ENCODE measurements around the gene NAALADL2. TPM values are rescaled to one million over a fixed set of nuclear protein-coding genes. Genes with fewer than 3 reads are reported as not detected.
"Not testable (repeated sequence)": the region's sequence is repeated elsewhere in the genome, so short reads cannot be mapped to it uniquely, and the experiment has no call there.

Gene NAALADL2
- total RNA-seq, 2 experiments from 2014 or later: 0.48 TPM; not detected in 1

DNA sequence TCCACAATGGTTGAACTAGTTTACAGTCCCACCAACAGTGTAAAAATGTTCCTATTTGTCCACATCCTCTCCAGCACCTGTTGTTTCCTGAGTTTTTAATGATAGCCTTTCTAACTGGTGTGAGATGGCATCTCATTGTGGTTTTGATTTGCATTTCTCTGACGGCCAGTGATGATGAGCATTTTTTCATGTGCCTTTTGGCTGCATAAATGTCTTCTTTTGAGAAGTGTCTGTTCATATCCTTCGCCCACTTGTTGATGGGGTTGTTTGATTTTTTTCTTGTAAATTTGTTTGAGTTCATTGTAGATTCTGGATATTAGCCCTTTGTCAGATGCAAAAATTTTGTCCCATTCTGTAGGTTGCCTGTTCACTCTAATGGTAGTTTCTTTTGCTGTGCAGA lies 564.7 kb downstream of the NAALADL2 start:
- not testable (repeated sequence) for H3K27me3 Mint-ChIP-seq, H3K4me3 Mint-ChIP-seq, H3K27ac Mint-ChIP-seq, H3K9me3 Mint-ChIP-seq, DNase-seq, H3K4me1 Mint-ChIP-seq, H3K36me3 Mint-ChIP-seq

- H3K27me3 Mint-ChIP-seq: no peaks in the 10 kb centered on the region
- H3K27ac Mint-ChIP-seq: no peak overlapping the region
- H3K9me3 Mint-ChIP-seq: peaks cover 3% of the 10 kb centered on the region
- no peak for DNase-seq
- H3K36me3 Mint-ChIP-seq: no peaks in the 10 kb centered on the region
- no peak overlapping the region for H3K4me3 Mint-ChIP-seq
- no peaks in the 10 kb centered on the region for H3K4me1 Mint-ChIP-seq
Observed at GRCh38 chr3:175426805-175427204, 567.7 kb downstream of the NAALADL2 start.

DNA sequence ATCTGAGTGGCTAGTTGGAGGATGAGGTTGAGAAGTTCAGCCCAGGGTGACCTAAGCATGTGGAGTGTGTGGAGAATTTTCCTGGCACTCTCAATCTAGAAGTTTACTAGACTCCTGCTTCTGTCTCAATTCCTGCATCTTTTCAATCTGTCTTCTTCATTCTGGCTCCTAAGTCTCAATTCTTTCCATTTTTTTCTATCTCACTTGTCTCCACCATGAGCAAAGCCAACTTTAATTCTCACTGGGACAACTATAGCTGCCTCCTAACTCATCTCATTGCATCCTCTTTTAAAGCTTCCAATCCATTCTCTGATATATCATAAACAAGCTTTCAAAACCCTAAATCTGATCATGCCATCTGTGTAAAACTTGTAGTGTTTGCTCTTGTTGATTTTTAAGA lies 569.3 kb downstream of the NAALADL2 start:
- Mint-ChIP-seq H3K27me3 (no peaks in the 10 kb centered on the region), H3K9me3 (peaks cover 2% of the 10 kb centered on the region), H3K4me3 (no peak overlapping the region), H3K4me1 (no peaks in the 10 kb centered on the region), H3K27ac (no peak overlapping the region), H3K36me3 (no peaks in the 10 kb centered on the region)
- DNase-seq: no peak

DNA sequence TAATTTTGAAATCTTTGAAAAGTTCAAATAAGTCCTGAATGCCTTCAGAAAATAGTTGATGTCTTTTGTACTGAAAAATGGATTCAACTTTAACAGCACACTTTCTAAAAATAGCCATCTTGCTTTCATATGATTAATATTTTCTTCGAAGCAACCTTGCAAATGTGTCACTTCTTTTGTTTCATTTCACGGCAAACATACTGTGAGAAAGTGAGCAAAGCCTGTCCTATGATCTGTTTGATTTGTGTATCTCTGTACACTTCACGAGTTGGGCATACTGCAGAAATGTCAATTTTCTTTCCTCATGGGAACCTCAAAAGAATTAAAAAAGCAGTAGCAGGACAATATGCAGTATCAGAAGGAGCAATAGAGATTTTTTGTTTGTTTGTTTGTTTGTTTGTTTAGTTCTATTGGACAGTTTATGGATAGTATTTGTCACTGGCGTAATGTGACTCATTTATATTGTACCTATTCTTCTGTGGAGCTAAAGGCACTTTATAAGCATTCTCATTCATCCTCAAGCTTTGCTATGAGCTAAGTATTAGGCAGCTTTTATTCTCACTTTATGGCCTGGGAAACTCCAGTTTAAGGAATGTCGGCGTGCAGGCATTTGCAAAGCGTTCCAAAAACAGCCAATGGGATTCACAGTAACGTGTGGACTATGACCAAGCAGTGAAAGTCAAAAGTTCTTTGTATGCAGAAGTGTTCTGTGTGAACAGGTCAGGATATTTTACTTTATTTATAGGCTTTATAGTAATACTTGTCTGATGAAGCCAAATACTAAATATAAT lies 572.0 kb downstream of the NAALADL2 start:
- H3K4me1 Mint-ChIP-seq: no peaks in the 10 kb centered on the region

GRCh38 chr3:175432376-175433025 lies 573.4 kb downstream of the NAALADL2 start:
- no peaks in the 10 kb centered on the region for H3K4me1 Mint-ChIP-seq
- H3K9me3 Mint-ChIP-seq: no peaks in the 10 kb centered on the region
- no peak for DNase-seq
- no peaks in the 10 kb centered on the region for H3K36me3 Mint-ChIP-seq
- H3K4me3 Mint-ChIP-seq: no peak overlapping the region
- no peaks in the 10 kb centered on the region for H3K27me3 Mint-ChIP-seq
- H3K27ac Mint-ChIP-seq: no peak overlapping the region

More for the DNA sequence above, 572.0 kb downstream of the NAALADL2 start:
- Mint-ChIP-seq H3K36me3 (no peaks in the 10 kb centered on the region), H3K9me3 (no peaks in the 10 kb centered on the region), H3K27ac (no peak overlapping the region), H3K4me3 (no peak overlapping the region), H3K27me3 (no peaks in the 10 kb centered on the region)
- DNase-seq: no peak

DNA sequence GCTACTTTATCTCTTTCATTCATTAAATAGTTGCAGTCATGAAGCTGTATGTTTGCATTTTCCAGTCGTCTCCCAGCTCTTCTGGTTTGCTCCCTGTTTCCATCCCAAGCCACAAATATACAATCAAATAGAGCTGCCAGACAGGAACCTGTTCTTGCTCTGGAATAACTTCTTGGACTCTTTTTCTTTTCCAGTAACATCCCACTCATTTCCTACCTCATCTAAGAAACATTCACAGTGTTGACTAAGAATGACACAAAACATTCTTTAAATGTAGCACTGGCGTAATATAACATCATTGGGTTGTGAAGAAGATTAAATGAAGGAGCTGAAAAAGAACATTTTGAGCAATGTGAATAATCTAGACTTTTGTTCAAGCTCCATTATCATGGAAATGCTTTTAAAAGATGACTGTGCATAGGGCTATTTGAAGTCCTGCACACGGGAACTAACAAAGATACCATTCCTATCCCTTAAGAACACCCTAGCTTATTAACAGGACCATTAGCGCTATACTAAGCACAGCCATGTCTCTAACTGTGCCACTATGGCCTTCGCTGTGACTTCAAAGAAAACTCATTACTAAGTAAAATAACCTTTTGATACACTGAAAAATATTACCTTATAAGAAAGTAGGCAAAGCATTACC lies 574.0 kb downstream of the NAALADL2 start:
- Mint-ChIP-seq H3K9me3 (no peaks in the 10 kb centered on the region), H3K27me3 (no peaks in the 10 kb centered on the region), H3K4me1 (no peaks in the 10 kb centered on the region), H3K36me3 (no peaks in the 10 kb centered on the region), H3K27ac (no peak overlapping the region), H3K4me3 (no peak overlapping the region)
- no peak for DNase-seq

DNA sequence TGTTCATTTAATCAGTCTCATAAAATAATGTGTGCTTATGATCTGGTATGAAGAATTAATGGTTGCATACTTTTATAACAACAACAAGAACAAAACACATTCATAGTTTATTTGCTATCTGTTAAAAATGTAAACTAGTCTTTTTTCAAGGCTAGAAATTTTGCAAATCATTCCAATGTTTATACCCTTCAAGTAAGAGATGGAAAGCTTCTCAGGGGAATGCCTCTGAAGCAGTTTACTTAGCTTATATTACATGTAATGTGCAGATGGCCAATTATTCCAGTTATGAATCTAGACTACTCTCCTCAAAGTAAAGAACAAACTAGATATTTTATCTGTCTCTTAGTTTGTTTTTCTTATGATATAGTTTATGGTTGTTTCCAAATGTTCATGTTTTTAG lies 575.4 kb downstream of the NAALADL2 start:
- H3K27ac Mint-ChIP-seq: no peak overlapping the region
- H3K4me1 Mint-ChIP-seq: no peaks in the 10 kb centered on the region
- no peaks in the 10 kb centered on the region for H3K36me3 Mint-ChIP-seq
- H3K4me3 Mint-ChIP-seq: no peak overlapping the region
- peaks cover 2% of the 10 kb centered on the region for H3K9me3 Mint-ChIP-seq
- no peak for DNase-seq
- H3K27me3 Mint-ChIP-seq: no peaks in the 10 kb centered on the region

- Mint-ChIP-seq H3K36me3 (no peaks in the 10 kb centered on the region), H3K27ac (no peak overlapping the region), H3K4me3 (no peak overlapping the region), H3K27me3 (no peaks in the 10 kb centered on the region), H3K9me3 (peaks cover 3% of the 10 kb centered on the region), H3K4me1 (no peaks in the 10 kb centered on the region)
- no peak for DNase-seq
Observed at GRCh38 chr3:175443682-175444081, 584.5 kb downstream of the NAALADL2 start.

- no peak overlapping the region for H3K4me3 Mint-ChIP-seq
- no peaks in the 10 kb centered on the region for H3K4me1 Mint-ChIP-seq
- no peaks in the 10 kb centered on the region for H3K27me3 Mint-ChIP-seq
- H3K27ac Mint-ChIP-seq: no peak overlapping the region
- DNase-seq: no peak
- H3K36me3 Mint-ChIP-seq: no peaks in the 10 kb centered on the region
- no peaks in the 10 kb centered on the region for H3K9me3 Mint-ChIP-seq
Observed at GRCh38 chr3:175445741-175446140, 586.6 kb downstream of the NAALADL2 start.

DNA sequence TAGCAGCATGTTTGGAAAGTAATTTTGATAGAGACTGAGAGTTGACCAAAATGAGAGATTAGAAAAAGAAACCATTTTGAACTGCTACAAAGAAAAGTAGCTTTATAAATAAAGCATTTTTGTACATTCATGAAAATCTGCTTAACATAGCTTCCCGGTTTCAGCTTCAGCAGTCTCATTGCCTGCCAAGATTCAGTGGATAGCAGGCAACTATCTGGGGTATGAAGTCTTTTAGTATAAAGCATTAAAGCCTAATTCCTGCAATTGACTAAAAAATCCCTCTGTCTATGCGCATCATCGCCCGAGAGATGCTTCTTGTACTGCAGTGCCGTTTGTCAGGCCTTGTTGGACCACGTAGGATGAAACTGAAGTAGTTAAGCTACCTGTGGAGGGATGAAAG lies 588.4 kb downstream of the NAALADL2 start:
- Mint-ChIP-seq H3K4me1 (no peaks in the 10 kb centered on the region), H3K4me3 (no peak overlapping the region), H3K27ac (no peak overlapping the region), H3K9me3 (no peaks in the 10 kb centered on the region), H3K27me3 (no peaks in the 10 kb centered on the region), H3K36me3 (no peaks in the 10 kb centered on the region)
- DNase-seq: no peak

DNA sequence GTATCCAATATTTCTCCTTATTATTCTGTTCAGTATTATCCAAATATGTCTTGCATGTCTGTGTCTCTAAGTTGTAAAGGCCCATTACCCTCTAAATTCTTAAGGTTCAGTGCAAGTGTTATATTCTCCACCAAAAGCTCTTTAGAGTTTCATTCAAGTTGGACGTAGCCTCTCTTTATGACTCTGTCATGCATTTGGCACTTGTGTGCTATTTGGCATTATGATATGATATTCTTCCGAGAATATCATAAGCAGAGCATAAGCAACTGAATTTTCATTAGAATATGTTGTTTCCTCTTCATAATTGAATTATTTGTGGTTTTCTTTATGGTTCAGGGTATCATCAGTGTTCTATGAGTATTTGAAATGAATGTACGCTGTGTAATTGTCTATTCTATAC lies 594.2 kb downstream of the NAALADL2 start:
- no peaks in the 10 kb centered on the region for H3K36me3 Mint-ChIP-seq
- no peaks in the 10 kb centered on the region for H3K4me1 Mint-ChIP-seq
- H3K4me3 Mint-ChIP-seq: no peak overlapping the region
- no peaks in the 10 kb centered on the region for H3K27me3 Mint-ChIP-seq
- no peaks in the 10 kb centered on the region for H3K9me3 Mint-ChIP-seq
- no peak overlapping the region for H3K27ac Mint-ChIP-seq
- no peak for DNase-seq

DNA sequence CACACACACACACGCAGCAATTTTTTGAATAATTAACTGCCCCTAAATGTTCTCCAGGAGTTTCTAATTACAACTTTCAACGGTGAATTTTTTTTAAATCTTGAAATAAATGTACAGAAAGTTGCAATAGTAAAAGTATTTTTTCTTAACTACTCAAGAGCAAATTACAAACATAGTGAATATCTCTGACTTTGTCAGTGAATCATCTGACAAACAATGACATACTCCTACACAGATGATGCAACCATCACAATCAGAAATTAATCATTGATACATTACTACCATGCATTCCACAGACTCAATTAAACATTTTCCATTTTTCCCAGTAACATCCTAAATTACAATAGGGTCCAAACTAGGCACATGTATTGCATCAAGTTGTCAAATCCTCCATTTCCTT lies 597.3 kb downstream of the NAALADL2 start:
- H3K4me1 Mint-ChIP-seq: no peaks in the 10 kb centered on the region
- H3K27ac Mint-ChIP-seq: no peak overlapping the region
- no peak overlapping the region for H3K4me3 Mint-ChIP-seq
- H3K27me3 Mint-ChIP-seq: no peaks in the 10 kb centered on the region
- no peak for DNase-seq
- H3K36me3 Mint-ChIP-seq: no peaks in the 10 kb centered on the region
- H3K9me3 Mint-ChIP-seq: peaks cover 1% of the 10 kb centered on the region

GRCh38 chr3:175457301-175457700 lies 598.2 kb downstream of the NAALADL2 start:
- Mint-ChIP-seq H3K4me1 (no peaks in the 10 kb centered on the region), H3K27ac (no peak overlapping the region), H3K36me3 (no peaks in the 10 kb centered on the region), H3K27me3 (no peaks in the 10 kb centered on the region), H3K9me3 (peaks cover 5% of the 10 kb centered on the region), H3K4me3 (no peak overlapping the region)
- no peak for DNase-seq

DNA sequence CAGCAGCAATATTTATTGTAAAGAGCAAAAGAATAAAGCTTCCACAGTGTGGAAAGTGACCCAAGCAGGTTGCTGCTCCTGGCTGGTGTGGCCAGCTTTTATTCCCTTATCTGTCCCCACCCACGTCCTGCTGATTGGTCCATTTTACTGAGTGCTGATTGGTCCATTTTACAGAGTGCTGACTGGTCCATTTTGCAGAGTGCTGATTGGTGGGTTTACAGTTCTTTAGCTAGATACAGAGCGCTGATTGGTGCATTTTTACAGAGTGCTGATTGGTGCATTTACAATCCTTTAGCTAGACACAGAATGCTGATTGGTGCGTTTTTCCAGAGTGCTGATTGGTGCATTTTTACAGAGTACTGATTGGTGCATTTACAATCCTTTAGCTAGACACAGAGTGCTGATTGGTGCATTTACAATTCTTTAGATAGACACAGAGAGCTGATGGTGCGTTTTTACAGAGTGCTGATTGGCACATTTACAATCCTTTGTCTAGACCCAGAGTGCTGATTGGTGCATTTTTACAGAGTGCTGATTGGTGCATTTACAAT lies 601.8 kb downstream of the NAALADL2 start:
- not testable (repeated sequence) for H3K4me1 Mint-ChIP-seq, H3K27me3 Mint-ChIP-seq, H3K4me3 Mint-ChIP-seq, H3K27ac Mint-ChIP-seq, H3K9me3 Mint-ChIP-seq, DNase-seq, H3K36me3 Mint-ChIP-seq

DNA sequence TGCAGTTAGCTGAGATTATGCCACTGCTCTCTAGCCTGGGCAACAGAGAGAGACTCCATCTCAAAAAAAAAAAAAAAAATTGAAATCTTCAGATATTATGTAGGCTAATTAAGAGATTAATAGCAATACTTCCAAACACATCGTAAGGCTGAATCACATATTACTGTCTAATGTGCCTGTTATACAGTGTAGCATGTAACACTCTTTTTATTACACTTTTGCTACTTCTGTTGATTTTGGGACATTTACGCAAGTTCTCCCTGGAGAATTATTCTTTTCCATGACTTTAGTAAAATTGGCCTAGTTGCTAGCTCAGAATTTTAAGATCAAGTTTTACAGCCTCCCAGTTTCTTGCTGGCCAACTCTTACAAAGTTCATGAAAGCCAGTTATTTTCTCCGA lies 605.2 kb downstream of the NAALADL2 start:
- Mint-ChIP-seq H3K27me3 (no peaks in the 10 kb centered on the region), H3K4me1 (no peaks in the 10 kb centered on the region), H3K9me3 (peaks cover 4% of the 10 kb centered on the region), H3K4me3 (no peak overlapping the region), H3K36me3 (no peaks in the 10 kb centered on the region), H3K27ac (no peak overlapping the region)
- no peak for DNase-seq

Data from activated naive CD8-positive, alpha-beta T cell treated with anti-CD3 and anti-CD28 coated beads for 36 hours (primary cell).